22Rv1 (cell line): Measurements from ENCODE around the gene TRNP1.

ENCODE experiments used
- ZFX ChIP-seq: fragments of 450-650 bp; IDR thresholded peaks from 2 replicates; pipeline ENCODE4 v1.6.1; 2017; ENCODE audit warnings: antibody characterized with exemption, borderline replicate concordance
- TF ChIP-seq, protein P1 (sequence below): fragments of 450-650 bp; IDR thresholded peaks from 2 replicates; pipeline ENCODE4 v1.5.1; 2017; ENCODE audit warnings: mild to moderate bottlenecking

DNA sequence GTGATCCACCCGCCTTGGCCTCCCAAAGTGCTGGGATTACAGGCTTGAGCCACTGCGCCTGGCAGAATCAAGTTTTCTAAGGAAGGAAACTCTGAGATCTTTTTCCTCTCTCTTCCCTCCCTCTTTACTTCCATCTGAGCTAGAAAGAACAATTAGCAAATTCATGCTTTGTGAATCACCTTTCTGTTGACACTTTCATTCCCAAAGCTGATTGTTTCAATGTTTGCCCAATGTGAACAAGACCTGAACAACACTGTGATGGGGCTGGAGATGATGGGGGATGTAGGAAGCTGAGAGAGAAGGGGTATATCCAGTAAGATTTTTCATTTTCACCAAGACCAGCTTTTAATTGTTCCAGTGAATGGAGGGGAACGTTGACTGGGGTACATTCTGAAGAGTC lies 24.8 kb downstream of the TRNP1 start:
- TF ChIP-seq, protein P1, sequence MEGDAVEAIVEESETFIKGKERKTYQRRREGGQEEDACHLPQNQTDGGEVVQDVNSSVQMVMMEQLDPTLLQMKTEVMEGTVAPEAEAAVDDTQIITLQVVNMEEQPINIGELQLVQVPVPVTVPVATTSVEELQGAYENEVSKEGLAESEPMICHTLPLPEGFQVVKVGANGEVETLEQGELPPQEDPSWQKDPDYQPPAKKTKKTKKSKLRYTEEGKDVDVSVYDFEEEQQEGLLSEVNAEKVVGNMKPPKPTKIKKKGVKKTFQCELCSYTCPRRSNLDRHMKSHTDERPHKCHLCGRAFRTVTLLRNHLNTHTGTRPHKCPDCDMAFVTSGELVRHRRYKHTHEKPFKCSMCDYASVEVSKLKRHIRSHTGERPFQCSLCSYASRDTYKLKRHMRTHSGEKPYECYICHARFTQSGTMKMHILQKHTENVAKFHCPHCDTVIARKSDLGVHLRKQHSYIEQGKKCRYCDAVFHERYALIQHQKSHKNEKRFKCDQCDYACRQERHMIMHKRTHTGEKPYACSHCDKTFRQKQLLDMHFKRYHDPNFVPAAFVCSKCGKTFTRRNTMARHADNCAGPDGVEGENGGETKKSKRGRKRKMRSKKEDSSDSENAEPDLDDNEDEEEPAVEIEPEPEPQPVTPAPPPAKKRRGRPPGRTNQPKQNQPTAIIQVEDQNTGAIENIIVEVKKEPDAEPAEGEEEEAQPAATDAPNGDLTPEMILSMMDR: no peak
- no peak for TF ChIP-seq ZFX
